Osteoblast (primary cell): ENCODE measurements around the gene C17orf67. TPM values are rescaled to one million over a fixed set of nuclear protein-coding genes. Genes with fewer than 3 reads are reported as not detected.

Experiments used
- DNase-seq: peaks from one replicate; pipeline ENCODE4 v3.0.0; 2011; ENCODE audit warnings: low spot score, mixed read lengths; ENCODE audit not compliant: insufficient read length; ENCODE audit errors: missing footprints
- H2AFZ ChIP-seq: 2 replicates; pipeline ENCODE4 v1.6.0; 2011; ENCODE audit warnings: mild to moderate bottlenecking, low read length
- H3K27ac ChIP-seq: 2 replicates; pipeline ENCODE4 v1.5.1; 2011; ENCODE audit warnings: mild to moderate bottlenecking, low read depth, low read length, moderate library complexity
- H3K27me3 ChIP-seq: 2 replicates; pipeline ENCODE4 v1.6.0; 2012; ENCODE audit warnings: mild to moderate bottlenecking, control low read depth, inconsistent platforms, low read length, moderate library complexity; ENCODE audit not compliant: insufficient read depth
- H3K36me3 ChIP-seq: 2 replicates; pipeline ENCODE4 v1.5.1; 2011; ENCODE audit warnings: mild to moderate bottlenecking, low read length, control low read depth, moderate library complexity; ENCODE audit not compliant: insufficient read depth
- H3K4me1 ChIP-seq: 2 replicates; pipeline ENCODE4 v1.5.1; 2011; ENCODE audit warnings: mild to moderate bottlenecking, low read length, control low read depth, moderate library complexity; ENCODE audit not compliant: insufficient read depth
- H3K4me2 ChIP-seq: 2 replicates; pipeline ENCODE4 v1.6.0; 2011; ENCODE audit warnings: mild to moderate bottlenecking, low read length; ENCODE audit not compliant: insufficient read depth
- H3K4me3 ChIP-seq: fragments of 200-600 bp; sonication (generic); 3 replicates; pipeline ENCODE4 v1.5.1; 2012; ENCODE audit warnings: mild to moderate bottlenecking, low read length, inconsistent platforms; ENCODE audit not compliant: insufficient read depth
- H3K79me2 ChIP-seq: 2 replicates; pipeline ENCODE4 v1.6.0; 2012; ENCODE audit warnings: mild to moderate bottlenecking, low read length, control low read depth, inconsistent platforms; ENCODE audit not compliant: insufficient read depth
- H3K9me3 ChIP-seq: 2 replicates; pipeline ENCODE4 v1.5.1; 2011; ENCODE audit warnings: low read depth, low read length, control low read depth
- H4K20me1 ChIP-seq: 2 replicates; pipeline ENCODE4 v1.6.0; 2012; ENCODE audit warnings: mild to moderate bottlenecking, low read length, control low read depth; ENCODE audit not compliant: insufficient read depth
- total RNA-seq: library from RNA; depleted of rRNA; stranded (reverse); fragments of >200 nt; gene quantifications from 2 replicates; pipeline ENCODE4 v1.2.3, GENCODE V29; 2012
- TF ChIP-seq, protein P1 (sequence below): IDR thresholded peaks from 2 replicates; pipeline ENCODE4 v1.5.1; 2011; ENCODE audit warnings: mild to moderate bottlenecking, low read depth, low read length, moderate library complexity; ENCODE audit errors: extremely low read depth

Gene C17orf67
- total RNA-seq, 1 donor = 0.36 TPM

DNA sequence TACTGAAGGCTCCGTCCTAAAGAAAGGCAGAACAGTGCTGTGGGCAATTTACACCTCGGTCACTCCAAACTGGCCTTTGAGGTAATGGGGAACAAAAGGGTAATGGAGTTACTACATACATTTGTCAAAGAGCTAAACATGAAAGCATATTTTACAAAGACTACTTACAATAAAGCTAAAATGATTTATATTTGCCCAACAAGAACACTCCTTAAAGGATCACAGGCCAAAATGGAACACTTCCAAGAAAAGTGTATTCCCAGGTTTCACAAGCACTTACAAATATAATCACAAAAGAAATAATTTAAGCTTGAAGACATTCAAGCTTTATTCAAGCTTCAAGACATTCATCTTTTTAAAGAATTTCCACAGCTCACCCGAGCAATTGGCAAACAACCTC, 29.3 kb downstream of the C17orf67 start:
- Histone ChIP-seq H3K4me2 (no peak overlapping the region), H3K27ac (no peak overlapping the region), H4K20me1 (no peaks in the 10 kb centered on the region), H3K79me2 (no peaks in the 10 kb centered on the region), H3K4me1 (no peaks in the 10 kb centered on the region), H2AFZ (no peak overlapping the region), H3K36me3 (no peaks in the 10 kb centered on the region), H3K9me3 (no peaks in the 10 kb centered on the region), H3K27me3 (no peaks in the 10 kb centered on the region), H3K4me3 (no peak overlapping the region)
- DNase-seq = no peak
- TF ChIP-seq, protein P1, sequence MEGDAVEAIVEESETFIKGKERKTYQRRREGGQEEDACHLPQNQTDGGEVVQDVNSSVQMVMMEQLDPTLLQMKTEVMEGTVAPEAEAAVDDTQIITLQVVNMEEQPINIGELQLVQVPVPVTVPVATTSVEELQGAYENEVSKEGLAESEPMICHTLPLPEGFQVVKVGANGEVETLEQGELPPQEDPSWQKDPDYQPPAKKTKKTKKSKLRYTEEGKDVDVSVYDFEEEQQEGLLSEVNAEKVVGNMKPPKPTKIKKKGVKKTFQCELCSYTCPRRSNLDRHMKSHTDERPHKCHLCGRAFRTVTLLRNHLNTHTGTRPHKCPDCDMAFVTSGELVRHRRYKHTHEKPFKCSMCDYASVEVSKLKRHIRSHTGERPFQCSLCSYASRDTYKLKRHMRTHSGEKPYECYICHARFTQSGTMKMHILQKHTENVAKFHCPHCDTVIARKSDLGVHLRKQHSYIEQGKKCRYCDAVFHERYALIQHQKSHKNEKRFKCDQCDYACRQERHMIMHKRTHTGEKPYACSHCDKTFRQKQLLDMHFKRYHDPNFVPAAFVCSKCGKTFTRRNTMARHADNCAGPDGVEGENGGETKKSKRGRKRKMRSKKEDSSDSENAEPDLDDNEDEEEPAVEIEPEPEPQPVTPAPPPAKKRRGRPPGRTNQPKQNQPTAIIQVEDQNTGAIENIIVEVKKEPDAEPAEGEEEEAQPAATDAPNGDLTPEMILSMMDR = no peak

DNA sequence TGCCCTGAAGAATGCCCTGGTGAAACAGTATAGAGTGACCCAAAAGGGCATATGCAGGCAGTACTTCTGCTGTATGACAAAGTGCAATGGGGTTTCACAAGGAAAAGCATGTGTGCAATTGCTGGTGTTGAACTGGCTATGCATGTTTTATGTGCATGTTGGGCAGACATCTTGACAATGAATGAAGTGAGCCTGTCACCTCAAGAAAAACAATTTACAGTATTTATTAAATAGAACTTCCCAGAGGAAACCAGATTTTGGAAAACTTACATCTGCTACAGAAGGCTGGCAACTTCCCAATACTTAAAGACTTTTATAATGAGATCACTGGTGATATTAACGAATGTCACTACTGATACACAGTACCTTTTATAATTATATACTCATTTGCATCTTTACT, 30.6 kb downstream of the C17orf67 start:
- DNase-seq = no peak
- Histone ChIP-seq H4K20me1 (no peaks in the 10 kb centered on the region), H3K27ac (no peak overlapping the region)

DNA sequence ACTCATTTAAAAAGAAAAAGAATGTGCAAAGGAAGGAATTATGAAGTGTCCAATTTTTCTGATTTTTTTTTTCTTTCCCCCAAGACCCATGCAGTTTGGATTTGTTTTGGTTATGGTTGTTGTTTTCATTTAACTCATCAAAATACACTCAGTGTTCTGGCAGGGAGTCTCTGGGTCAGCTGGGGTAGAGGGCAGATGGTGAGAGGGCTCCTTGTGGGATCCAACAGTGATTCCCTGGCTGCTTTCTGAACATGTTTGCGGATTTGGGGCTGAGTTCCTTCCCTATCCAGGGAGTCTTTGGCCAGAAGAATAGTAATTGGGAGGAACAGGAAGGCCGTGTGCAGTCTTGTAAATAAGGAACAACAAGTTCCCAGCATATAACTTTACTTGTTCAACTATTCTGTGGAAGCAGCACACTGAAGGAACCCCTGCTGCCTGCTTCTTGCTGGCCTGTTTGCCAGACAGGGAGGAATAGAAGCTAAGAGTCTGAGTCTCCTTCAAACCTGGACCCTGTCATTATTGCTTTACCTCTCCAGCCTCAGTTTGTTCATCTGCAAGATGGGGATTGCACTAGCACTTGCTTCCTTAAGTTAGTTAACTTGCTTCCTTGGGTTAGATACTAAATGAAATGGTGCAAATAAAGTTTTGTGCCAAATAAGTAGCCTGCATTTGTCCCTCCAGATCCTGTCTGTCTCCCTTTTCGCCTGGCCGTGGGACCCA, 32.1 kb downstream of the C17orf67 start:
- Histone ChIP-seq H3K27ac (no peak overlapping the region), H2AFZ (no peak overlapping the region), H3K4me2 (no peak overlapping the region), H4K20me1 (no peaks in the 10 kb centered on the region), H3K4me1 (no peaks in the 10 kb centered on the region), H3K79me2 (no peaks in the 10 kb centered on the region), H3K4me3 (no peak overlapping the region), H3K27me3 (no peaks in the 10 kb centered on the region), H3K9me3 (no peaks in the 10 kb centered on the region), H3K36me3 (no peaks in the 10 kb centered on the region)
- DNase-seq = no peak
- TF ChIP-seq, protein P1 = no peak

More for the DNA sequence above, 30.6 kb downstream of the C17orf67 start:
- H3K4me2 ChIP-seq = no peak overlapping the region
- TF ChIP-seq, protein P1 = no peak
- H3K4me1 ChIP-seq = no peaks in the 10 kb centered on the region
- H3K36me3 ChIP-seq = no peaks in the 10 kb centered on the region
- H3K9me3 ChIP-seq = no peaks in the 10 kb centered on the region
- H3K27me3 ChIP-seq = no peaks in the 10 kb centered on the region
- H2AFZ ChIP-seq = no peak overlapping the region
- H3K4me3 ChIP-seq = no peak overlapping the region
- no peaks in the 10 kb centered on the region for H3K79me2 ChIP-seq

DNA sequence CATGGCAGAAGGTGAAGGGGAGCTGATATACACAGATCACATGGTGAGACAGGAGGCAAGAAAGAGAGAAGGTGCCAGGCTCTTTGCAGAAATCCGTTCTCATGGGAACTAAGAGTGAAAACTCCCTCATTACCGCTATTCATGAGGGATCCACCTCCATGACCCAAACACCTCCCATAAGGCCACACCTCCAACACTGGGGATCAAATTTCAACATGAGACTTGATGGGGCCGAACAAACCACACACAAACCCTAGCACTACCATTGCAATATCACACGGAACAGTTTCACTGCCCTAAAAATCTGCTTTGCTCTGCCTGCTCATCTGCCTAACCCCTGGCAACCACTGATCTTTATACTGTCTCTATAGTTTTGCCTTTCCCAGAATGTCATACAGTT, 34.8 kb downstream of the C17orf67 start:
- H3K4me1 ChIP-seq = no peaks in the 10 kb centered on the region
- H3K9me3 ChIP-seq = no peaks in the 10 kb centered on the region
- no peaks in the 10 kb centered on the region for H4K20me1 ChIP-seq
- H3K4me3 ChIP-seq = no peak overlapping the region
- no peaks in the 10 kb centered on the region for H3K79me2 ChIP-seq
- DNase-seq = no peak
- H3K36me3 ChIP-seq = no peaks in the 10 kb centered on the region
- no peak overlapping the region for H2AFZ ChIP-seq
- H3K27me3 ChIP-seq = no peaks in the 10 kb centered on the region
- no peak overlapping the region for H3K27ac ChIP-seq
- TF ChIP-seq, protein P1 = no peak
- no peak overlapping the region for H3K4me2 ChIP-seq
